ENCODE results near the gene PROSER3.
A peak's percentile ranks its signal among the peaks of the same experiment; 100 is the strongest.

The PROSER3 gene

DNA sequence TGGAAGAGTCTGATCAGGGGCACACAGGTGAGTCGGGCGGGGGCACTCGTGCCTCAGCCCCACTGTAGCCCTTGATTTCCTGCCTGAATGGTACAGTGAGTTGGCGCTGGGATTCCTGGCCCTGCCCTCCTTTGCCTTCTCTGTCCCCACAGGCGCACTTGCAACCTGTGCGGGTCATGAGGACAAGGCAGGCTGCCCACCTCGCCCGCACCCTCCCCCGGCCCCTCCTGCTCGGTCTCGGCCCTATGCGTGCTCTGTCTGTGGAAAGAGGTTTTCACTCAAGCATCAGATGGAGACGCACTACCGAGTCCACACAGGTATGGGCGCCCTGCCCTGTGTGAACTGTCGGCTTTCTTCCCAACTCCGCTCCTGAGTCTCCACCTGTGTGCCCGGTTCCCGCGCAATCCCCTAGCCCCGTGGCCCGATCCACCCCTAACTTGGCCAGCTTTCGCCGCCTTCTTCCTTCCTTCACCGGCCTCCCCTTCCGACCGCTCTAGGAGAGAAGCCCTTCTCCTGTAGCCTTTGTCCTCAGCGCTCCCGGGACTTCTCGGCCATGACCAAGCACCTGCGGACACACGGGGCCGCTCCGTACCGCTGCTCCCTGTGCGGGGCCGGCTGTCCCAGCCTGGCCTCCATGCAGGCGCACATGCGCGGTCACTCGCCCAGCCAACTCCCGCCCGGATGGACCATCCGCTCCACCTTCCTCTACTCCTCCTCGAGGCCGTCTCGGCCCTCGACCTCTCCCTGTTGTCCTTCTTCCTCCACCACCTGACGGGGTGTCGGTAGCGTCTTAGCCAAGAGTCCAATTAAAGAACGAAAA is 41.8 kb upstream of the PROSER3 start:
- Histone ChIP-seq H4K20me1 (peaks cover 31% of the 10 kb centered on the region), H3K27ac (peak overlapping the region; percentile 95), H3K4me2 (peak overlapping the region; percentile 97), H3K4me3 (peak overlapping the region; percentile 76), H3K4me1 (peaks cover 49% of the 10 kb centered on the region), H3K27me3 (0 out of 2 replicates have a peak, but pooled peaks cover 3% of the 10 kb centered on the region), H3K9ac (peak overlapping the region; percentile 95), H3K36me3 (peaks cover 18% of the 10 kb centered on the region), H3K9me3 (no peaks in the 10 kb centered on the region)
- no peak for TF ChIP-seq Cebpa-rat (IDR thresholded peaks at IDR 0.05)

DNA sequence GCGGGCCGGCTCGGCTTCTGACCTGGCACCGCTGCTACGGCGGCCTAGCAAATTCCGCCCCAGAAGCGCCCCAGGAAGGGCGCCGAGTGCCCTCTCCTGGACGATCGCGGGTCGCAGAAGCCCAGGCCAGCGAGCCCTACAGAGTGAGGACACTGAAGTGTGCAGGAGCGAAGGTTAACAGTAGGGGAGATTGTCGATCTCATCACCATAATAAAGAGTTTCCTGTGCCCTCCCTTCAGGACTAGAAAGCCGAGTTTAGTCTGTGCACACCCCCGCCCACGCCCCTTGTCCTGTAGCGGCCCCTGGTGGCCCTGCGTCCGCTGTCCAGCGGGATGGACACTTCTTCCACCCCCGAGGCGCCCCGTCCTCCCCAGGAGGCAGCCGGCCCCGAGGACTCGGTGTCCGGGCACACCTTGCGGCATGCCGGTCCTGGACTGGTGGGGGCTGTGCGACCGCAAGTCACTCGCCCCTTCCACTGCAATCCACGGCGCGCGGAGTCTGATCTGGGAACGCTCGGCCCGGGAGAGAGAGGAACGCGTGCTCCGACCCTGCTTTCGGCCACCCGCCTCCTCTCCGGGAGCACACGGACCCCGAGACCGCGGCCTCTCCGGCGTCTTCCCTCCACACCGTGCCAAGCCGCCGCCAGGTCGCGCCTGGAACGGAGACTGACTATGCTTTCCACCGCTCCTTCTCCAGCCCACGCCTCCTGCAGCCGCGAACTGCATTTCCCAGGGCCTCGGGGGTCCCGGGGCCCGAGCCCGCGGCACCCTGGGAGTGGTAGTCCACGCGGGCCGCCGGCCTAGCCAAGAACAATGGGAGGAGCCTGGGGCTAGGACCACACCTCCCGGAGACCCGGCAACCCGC is 40.9 kb upstream of the PROSER3 start:
- Histone ChIP-seq H3K4me1 (peaks cover 48% of the 10 kb centered on the region), H3K36me3 (peaks cover 26% of the 10 kb centered on the region), H3K9ac (peak overlapping the region; percentile 95), H4K20me1 (peaks cover 40% of the 10 kb centered on the region), H3K9me3 (no peaks in the 10 kb centered on the region), H3K4me2 (peak overlapping the region; percentile 97), H3K4me3 (peak overlapping the region; percentile 76), H3K27ac (peak overlapping the region; percentile 95), H3K27me3 (0 out of 2 replicates have a peak, but pooled peaks cover 3% of the 10 kb centered on the region)
- TF ChIP-seq Cebpa-rat (IDR thresholded peaks at IDR 0.05) = no peak

DNA sequence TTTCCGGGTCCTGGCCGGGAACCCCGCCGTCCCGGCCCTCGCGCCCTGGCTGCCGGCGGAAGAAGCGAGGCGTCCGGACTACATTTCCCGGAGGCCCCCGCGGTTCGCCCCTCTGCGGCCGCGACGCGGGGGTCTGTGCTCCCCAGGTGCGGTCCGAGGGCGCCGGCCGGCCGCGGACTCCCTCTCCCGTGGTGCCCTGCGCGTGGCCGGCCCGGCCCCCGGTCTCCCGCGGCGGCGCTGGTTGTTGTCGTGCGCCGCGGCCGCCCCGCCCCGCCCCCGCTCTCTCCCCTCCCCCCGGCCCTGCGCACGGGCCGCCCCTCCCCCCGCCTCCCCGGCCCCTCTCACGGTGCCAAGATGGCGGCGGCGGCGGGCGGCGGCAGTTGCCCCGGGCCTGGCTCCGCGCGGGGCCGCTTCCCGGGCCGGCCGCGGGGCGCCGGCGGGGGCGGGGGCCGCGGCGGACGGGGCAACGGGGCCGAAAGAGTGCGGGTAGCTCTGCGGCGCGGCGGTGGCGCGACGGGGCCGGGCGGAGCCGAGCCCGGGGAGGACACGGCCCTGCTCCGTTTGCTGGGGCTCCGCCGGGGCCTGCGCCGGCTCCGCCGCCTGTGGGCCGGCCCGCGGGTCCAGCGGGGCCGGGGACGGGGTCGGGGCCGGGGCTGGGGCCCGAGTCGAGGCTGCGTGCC is 40.2 kb upstream of the PROSER3 start, which contains the start of gene KMT2B:
Gene KMT2B, plus strand, starts transcription at position 339 of the 680 bp plus-strand sequence. Its CDS starts 16 bp downstream, at position 355.
- peaks cover 34% of the 10 kb centered on the region for H3K36me3 ChIP-seq
- peak within 1 kb of the TSS; percentile 95 for H3K27ac ChIP-seq
- peaks cover 47% of the 10 kb centered on the region for H4K20me1 ChIP-seq
- peaks cover 40% of the 10 kb centered on the region for H3K4me1 ChIP-seq
- H3K27me3 ChIP-seq = 0 out of 2 replicates have a peak, but pooled peaks cover 3% of the 10 kb centered on the region
- TF ChIP-seq Cebpa-rat (IDR thresholded peaks at IDR 0.05) = no peak
- peak within 1 kb of the TSS; percentile 95 for H3K9ac ChIP-seq
- H3K4me2 ChIP-seq = peak within 1 kb of the TSS; percentile 97
- peak within 1 kb of the TSS; percentile 76 for H3K4me3 ChIP-seq
- H3K9me3 ChIP-seq = no peaks in the 10 kb centered on the region

DNA sequence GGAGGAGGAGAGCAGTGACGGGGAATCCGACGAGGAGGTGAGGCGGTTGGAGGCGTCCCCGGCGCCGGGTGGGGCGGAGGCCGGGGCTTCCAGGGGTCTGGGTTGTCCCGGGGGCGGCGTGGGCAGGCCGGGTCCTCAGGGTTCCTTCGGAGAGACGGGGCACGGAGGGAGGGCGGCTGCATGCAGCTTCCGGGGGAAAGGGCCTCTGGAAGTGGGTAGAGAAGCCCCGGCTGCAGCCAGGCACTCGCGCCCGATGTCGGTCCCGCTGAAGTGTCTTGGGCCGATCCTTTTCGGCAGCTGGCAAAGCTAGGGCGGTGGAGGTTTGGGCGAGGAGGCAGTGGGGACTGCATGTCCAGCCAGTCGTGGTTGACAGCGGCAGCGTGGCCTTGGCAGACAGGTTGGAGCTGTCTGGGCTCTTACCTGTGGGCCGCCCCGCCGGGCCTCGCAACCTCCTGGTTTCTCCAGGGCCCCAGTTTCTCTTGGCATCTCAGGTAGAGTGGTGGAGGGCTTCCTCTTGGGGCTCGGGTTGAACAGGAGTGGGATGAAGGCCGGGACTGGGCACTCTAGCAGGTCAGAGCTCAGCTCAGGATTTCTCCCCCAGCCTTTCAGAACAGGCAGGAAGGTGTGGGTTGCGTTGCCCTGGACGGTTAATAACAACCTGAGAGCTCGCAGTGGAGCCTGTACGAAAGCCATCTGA is 39.5 kb upstream of the PROSER3 start:
- H3K4me2 ChIP-seq = peak overlapping the region; percentile 89
- no peak for TF ChIP-seq Cebpa-rat (IDR thresholded peaks at IDR 0.05)
- peak overlapping the region; percentile 76 for H3K4me3 ChIP-seq
- peaks cover 54% of the 10 kb centered on the region for H4K20me1 ChIP-seq
- no peaks in the 10 kb centered on the region for H3K9me3 ChIP-seq
- peaks cover 41% of the 10 kb centered on the region for H3K36me3 ChIP-seq
- peak overlapping the region; percentile 95 for H3K9ac ChIP-seq
- 0 out of 2 replicates have a peak, but pooled peaks cover 3% of the 10 kb centered on the region for H3K27me3 ChIP-seq
- H3K4me1 ChIP-seq = peaks cover 33% of the 10 kb centered on the region
- H3K27ac ChIP-seq = peak overlapping the region; percentile 95

DNA sequence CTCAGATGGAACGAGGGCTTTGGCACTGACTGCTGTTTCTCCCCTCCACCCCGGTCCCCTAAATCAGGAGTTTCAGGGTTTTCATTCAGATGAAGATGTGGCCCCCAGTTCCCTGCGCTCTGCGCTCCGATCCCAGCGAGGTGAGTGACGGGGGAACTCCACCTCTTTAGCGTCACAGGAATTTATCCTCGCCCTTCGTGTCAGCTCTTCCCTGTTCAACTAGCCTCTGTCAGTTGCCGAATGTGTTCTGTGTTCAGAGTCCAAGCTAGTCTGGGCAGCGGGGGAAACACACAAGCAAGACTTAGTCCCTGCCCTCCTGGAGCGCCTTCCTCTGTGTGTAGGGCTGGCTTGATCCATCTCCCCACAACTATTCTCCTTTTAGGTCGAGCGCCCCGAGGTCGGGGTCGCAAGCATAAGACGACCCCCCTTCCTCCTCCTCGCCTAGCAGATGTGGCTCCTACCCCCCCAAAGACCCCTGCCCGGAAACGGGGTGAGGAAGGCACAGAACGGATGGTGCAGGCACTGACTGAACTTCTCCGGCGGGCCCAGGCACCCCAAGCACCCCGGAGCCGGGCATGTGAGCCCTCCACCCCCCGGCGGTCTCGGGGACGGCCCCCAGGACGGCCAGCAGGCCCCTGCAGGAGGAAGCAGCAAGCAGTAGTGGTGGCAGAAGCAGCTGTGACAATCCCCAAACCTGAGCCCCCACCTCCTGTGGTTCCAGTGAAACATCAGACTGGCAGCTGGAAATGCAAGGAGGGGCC is 38.4 kb upstream of the PROSER3 start:
- peaks cover 62% of the 10 kb centered on the region for H4K20me1 ChIP-seq

DNA sequence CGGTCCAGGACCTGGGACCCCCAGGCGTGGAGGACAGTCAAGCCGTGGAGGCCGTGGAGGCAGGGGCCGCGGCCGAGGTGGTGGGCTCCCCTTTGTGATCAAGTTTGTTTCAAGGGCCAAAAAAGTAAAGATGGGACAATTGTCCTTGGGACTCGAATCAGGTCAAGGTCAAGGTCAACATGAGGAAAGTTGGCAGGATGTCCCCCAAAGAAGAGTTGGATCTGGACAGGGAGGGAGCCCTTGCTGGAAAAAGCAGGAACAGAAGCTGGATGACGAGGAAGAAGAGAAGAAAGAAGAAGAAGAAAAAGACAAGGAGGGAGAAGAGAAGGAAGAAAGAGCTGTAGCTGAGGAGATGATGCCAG is 37.8 kb upstream of the PROSER3 start:
- no peak overlapping the region for H3K4me3 ChIP-seq
- H3K9me3 ChIP-seq = no peaks in the 10 kb centered on the region
- H3K27me3 ChIP-seq = no peaks in the 10 kb centered on the region
- H3K4me2 ChIP-seq = no peak overlapping the region
- H3K27ac ChIP-seq = no peak overlapping the region
- peaks cover 58% of the 10 kb centered on the region for H3K36me3 ChIP-seq
- peak overlapping the region; percentile 95 for H3K9ac ChIP-seq
- peaks cover 26% of the 10 kb centered on the region for H3K4me1 ChIP-seq
- no peak for TF ChIP-seq Cebpa-rat (IDR thresholded peaks at IDR 0.05)
- peaks cover 65% of the 10 kb centered on the region for H4K20me1 ChIP-seq

More for the DNA sequence above, 38.4 kb upstream of the PROSER3 start:
- peak overlapping the region; percentile 89 for H3K4me2 ChIP-seq
- peak overlapping the region; percentile 95; the same call in 1 of the 2 replicates for H3K27ac ChIP-seq
- peak overlapping the region; percentile 76 for H3K4me3 ChIP-seq
- H3K36me3 ChIP-seq = peaks cover 52% of the 10 kb centered on the region
- no peaks in the 10 kb centered on the region for H3K27me3 ChIP-seq
- no peak for TF ChIP-seq Cebpa-rat (IDR thresholded peaks at IDR 0.05)
- peak overlapping the region; percentile 95 for H3K9ac ChIP-seq
- peaks cover 32% of the 10 kb centered on the region for H3K4me1 ChIP-seq
- no peaks in the 10 kb centered on the region for H3K9me3 ChIP-seq

DNA sequence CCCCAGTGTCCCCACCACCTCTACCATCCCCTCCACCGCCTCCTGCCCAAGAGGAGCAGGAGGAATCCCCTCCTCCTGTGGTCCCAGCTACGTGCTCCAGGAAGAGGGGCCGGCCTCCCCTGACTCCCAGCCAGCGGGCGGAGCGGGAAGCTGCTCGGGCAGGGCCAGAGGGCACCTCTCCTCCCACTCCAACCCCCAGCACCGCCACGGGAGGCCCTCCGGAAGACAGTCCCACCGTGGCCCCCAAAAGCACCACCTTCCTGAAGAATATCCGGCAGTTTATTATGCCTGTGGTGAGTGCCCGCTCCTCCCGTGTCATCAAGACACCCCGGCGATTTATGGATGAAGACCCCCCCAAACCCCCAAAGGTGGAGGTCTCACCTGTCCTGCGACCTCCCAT is 37.3 kb upstream of the PROSER3 start:
- Histone ChIP-seq H3K4me1 (peaks cover 21% of the 10 kb centered on the region), H3K27me3 (no peaks in the 10 kb centered on the region), H3K9ac (no peak overlapping the region), H3K27ac (no peak overlapping the region), H4K20me1 (peaks cover 67% of the 10 kb centered on the region), H3K36me3 (peaks cover 63% of the 10 kb centered on the region), H3K4me3 (no peak overlapping the region), H3K9me3 (no peaks in the 10 kb centered on the region), H3K4me2 (no peak overlapping the region)
- no peak for TF ChIP-seq Cebpa-rat (IDR thresholded peaks at IDR 0.05)

DNA sequence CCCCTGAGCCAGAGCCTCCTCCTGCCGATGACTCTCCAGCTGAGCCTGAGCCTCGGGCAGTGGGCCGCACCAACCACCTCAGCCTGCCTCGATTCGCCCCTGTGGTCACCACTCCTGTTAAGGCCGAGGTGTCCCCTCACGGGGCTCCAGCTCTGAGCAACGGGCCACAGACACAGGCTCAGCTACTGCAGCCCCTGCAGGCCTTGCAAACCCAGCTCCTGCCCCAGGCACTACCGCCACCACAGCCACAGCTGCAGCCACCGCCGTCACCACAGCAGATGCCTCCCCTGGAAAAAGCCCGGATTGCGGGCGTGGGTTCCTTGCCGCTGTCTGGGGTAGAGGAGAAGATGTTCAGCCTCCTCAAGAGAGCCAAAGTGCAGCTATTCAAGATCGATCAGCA is 36.6 kb upstream of the PROSER3 start:
- Histone ChIP-seq H3K4me2 (no peak overlapping the region), H3K9me3 (no peaks in the 10 kb centered on the region), H3K36me3 (peaks cover 70% of the 10 kb centered on the region), H3K4me3 (no peak overlapping the region), H4K20me1 (peaks cover 67% of the 10 kb centered on the region), H3K4me1 (peaks cover 14% of the 10 kb centered on the region), H3K27me3 (no peaks in the 10 kb centered on the region), H3K9ac (no peak overlapping the region), H3K27ac (no peak overlapping the region)
- TF ChIP-seq Cebpa-rat (IDR thresholded peaks at IDR 0.05) = no peak
